Posterior cingulate gyrus (tissue), 11 donors: ENCODE measurements around the gene PIH1D2.
"Not testable (repeated sequence)": the region's sequence is repeated elsewhere in the genome, so short reads cannot be mapped to it uniquely, and the experiment has no call there.

ENCODE experiments used
- DNase-seq, 10 donors: peaks; one replicate each; pipeline versions ENCODE4 v3.0.0 to v3.0.0-alpha.2; 2020 to 2021; ENCODE audit warnings: mixed read lengths in 3 of 10
- intact Hi-C: fragments of 100-400 bp; cut with DNase I; formaldehyde crosslinking; loops from one replicate; pipeline ENCODE4 v1.15.1; 2023

PIH1D2 gene

GRCh38 chr11:112073941-112074811 is at the start of gene PIH1D2, which contains the start of gene NKAPD1:
TSS of gene PIH1D2 (minus strand) at chr11:112074017. CDS start at chr11:112073174, 843 bp downstream.
TSS of gene NKAPD1 (plus strand) at chr11:112074299. CDS start at chr11:112075575, 1,276 bp downstream.
- intact Hi-C loops: loop anchor here (5.0 kb wide), 1 partner anchor 197 kb away; the partner anchor contains the start of genes CFAP68 and FDXACB1
- DNase-seq: peak; percentile 67 to 96 (median 76)

GRCh38 chr11:112123129-112123528 is 49.3 kb upstream of the PIH1D2 start:
- no peak for DNase-seq
- intact Hi-C loops: no loop called here

- intact Hi-C loops: no loop called here
Observed at GRCh38 chr11:112121981-112122615, 48.3 kb upstream of the PIH1D2 start.

GRCh38 chr11:112118176-112118575 is 44.4 kb upstream of the PIH1D2 start:
- no peak for DNase-seq
- intact Hi-C loops: no loop called here

More at GRCh38 chr11:112121981-112122615, 48.3 kb upstream of the PIH1D2 start:
- no peak for DNase-seq

GRCh38 chr11:112115386-112115785 is 41.6 kb upstream of the PIH1D2 start:
- intact Hi-C loops: no loop called here
- no peak for DNase-seq

GRCh38 chr11:112114460-112114859 is 40.6 kb upstream of the PIH1D2 start:
- intact Hi-C loops: no loop called here

GRCh38 chr11:112113539-112114457 is 40.0 kb upstream of the PIH1D2 start:
- intact Hi-C loops: loop anchor here (1.0 to 2.0 kb wide), 2 partner anchors 61 to 167 kb away; partner anchors contain the start of gene BCO2
- no peak for DNase-seq

More at GRCh38 chr11:112114460-112114859, 40.6 kb upstream of the PIH1D2 start:
- no peak for DNase-seq

GRCh38 chr11:112106070-112106469 is 32.3 kb upstream of the PIH1D2 start:
- DNase-seq: no peak
- intact Hi-C loops: no loop called here

- intact Hi-C loops: no loop called here
- DNase-seq: no peak
Observed at GRCh38 chr11:112103446-112103845, 29.6 kb upstream of the PIH1D2 start.

- intact Hi-C loops: no loop called here
Observed at GRCh38 chr11:112100462-112100861, 26.6 kb upstream of the PIH1D2 start.

GRCh38 chr11:112097734-112098528 is 24.1 kb upstream of the PIH1D2 start:
- DNase-seq: no peak
- intact Hi-C loops: no loop called here

More at GRCh38 chr11:112100462-112100861, 26.6 kb upstream of the PIH1D2 start:
- no peak for DNase-seq

- no peak for DNase-seq
- intact Hi-C loops: no loop called here
Observed at GRCh38 chr11:112096194-112096593, 22.4 kb upstream of the PIH1D2 start.

- DNase-seq, intact Hi-C loops: not testable (repeated sequence)
Observed at GRCh38 chr11:112095302-112095701, 21.5 kb upstream of the PIH1D2 start.

GRCh38 chr11:112087212-112087611 is 13.4 kb upstream of the PIH1D2 start:
- DNase-seq: no peak
- intact Hi-C loops: loop anchor here (5.0 kb wide), 1 partner anchor 150 kb away; the partner anchor contains the start of gene DIXDC1

GRCh38 chr11:112086422-112087191 is 12.8 kb upstream of the PIH1D2 start, which contains the start of the genes SDHD and TIMM8B:
TSS of gene SDHD (plus strand) at chr11:112086873. CDS start at chr11:112086908, 35 bp downstream.
TSS of gene TIMM8B (minus strand) at chr11:112086756. CDS start at chr11:112086723, 33 bp downstream.
- intact Hi-C loops: loop anchor here (5.0 kb wide), 1 partner anchor 149 kb away; the partner anchor contains the start of gene DIXDC1
- DNase-seq: peak; percentile 93 to 99 (median 96)

GRCh38 chr11:112085822-112086421 is 12.1 kb upstream of the PIH1D2 start:
- peak in 1 of 10 donors; percentile 23 for DNase-seq
- intact Hi-C loops: loop anchor here (5.0 kb wide), 1 partner anchor 149 kb away; the partner anchor contains the start of gene DIXDC1

- intact Hi-C loops: no loop called here
- no peak for DNase-seq
Observed at GRCh38 chr11:112082729-112083128, 8.9 kb upstream of the PIH1D2 start.

GRCh38 chr11:112062923-112063322 is 10.9 kb downstream of the PIH1D2 start:
- DNase-seq: no peak
- intact Hi-C loops: no loop called here
